ENCODE measurements around the gene HSP90AB1.

Gene HSP90AB1

DNA sequence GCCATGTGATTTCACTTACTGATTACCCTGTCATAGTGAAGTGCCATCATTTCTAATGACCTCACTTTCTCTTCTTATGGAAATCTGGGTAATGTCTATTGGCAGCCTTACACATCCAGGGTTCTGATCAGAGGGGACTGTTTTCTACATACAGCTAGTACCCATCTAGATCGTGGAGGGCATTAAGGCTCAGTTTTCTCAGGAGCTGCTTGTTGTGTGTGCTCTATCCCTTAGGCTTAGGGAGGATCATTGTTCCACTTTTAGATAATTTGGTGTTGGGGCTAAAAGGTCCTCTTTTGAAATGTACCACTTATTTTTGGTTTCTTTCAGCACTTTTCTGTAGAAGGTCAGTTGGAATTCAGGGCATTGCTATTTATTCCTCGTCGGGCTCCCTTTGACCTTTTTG, 3.8 kb downstream of the HSP90AB1 start:
- WGBS (ENCODE audit: insufficient coverage, insufficient read length): no CpG with 5 or more reads among the region's 3 CpGs
- Histone ChIP-seq H3K36me3 (ENCODE audit: control insufficient read depth, insufficient read depth, low read length) (peaks cover 59% of the 10 kb centered on the region), H3K4me1 (ENCODE audit: control insufficient read depth, insufficient read depth, low read length) (no peaks in the 10 kb centered on the region), H3K27me3 (ENCODE audit: control insufficient read depth, insufficient read depth, low read length) (no peaks in the 10 kb centered on the region), H3K4me3 (ENCODE audit: low read length) (no peak overlapping the region), H3K9me3 (ENCODE audit: control insufficient read depth, insufficient read depth, low read length) (no peaks in the 10 kb centered on the region), H3K27ac (ENCODE audit: low read length) (no peak overlapping the region)
- DNase-seq (ENCODE audit: low read depth, low spot score): no peak

GRCh38 chr6:44251576-44252524, 4.9 kb downstream of the HSP90AB1 start:
- no CpG with 5 or more reads among the region's 14 CpGs for WGBS (ENCODE audit: insufficient coverage, insufficient read length)
- Histone ChIP-seq H3K27me3 (ENCODE audit: control insufficient read depth, insufficient read depth, low read length) (no peaks in the 10 kb centered on the region), H3K4me1 (ENCODE audit: control insufficient read depth, insufficient read depth, low read length) (no peaks in the 10 kb centered on the region), H3K36me3 (ENCODE audit: control insufficient read depth, insufficient read depth, low read length) (peaks cover 59% of the 10 kb centered on the region), H3K9me3 (ENCODE audit: control insufficient read depth, insufficient read depth, low read length) (no peaks in the 10 kb centered on the region), H3K4me3 (ENCODE audit: low read length) (no peak overlapping the region), H3K27ac (ENCODE audit: low read length) (no peak overlapping the region)
- no peak for DNase-seq (ENCODE audit: low read depth, low spot score)

- DNase-seq (ENCODE audit: low read depth, low spot score): no peak
- Histone ChIP-seq H3K27ac (ENCODE audit: low read length) (no peak overlapping the region), H3K9me3 (ENCODE audit: control insufficient read depth, insufficient read depth, low read length) (no peaks in the 10 kb centered on the region), H3K4me3 (ENCODE audit: low read length) (no peak overlapping the region), H3K27me3 (ENCODE audit: control insufficient read depth, insufficient read depth, low read length) (no peaks in the 10 kb centered on the region), H3K36me3 (ENCODE audit: control insufficient read depth, insufficient read depth, low read length) (peaks cover 59% of the 10 kb centered on the region), H3K4me1 (ENCODE audit: control insufficient read depth, insufficient read depth, low read length) (no peaks in the 10 kb centered on the region)
- WGBS (ENCODE audit: insufficient coverage, insufficient read length): no CpG with 5 or more reads among the region's 10 CpGs
Observed at GRCh38 chr6:44253307-44254101, 6.6 kb downstream of the HSP90AB1 start.

DNA sequence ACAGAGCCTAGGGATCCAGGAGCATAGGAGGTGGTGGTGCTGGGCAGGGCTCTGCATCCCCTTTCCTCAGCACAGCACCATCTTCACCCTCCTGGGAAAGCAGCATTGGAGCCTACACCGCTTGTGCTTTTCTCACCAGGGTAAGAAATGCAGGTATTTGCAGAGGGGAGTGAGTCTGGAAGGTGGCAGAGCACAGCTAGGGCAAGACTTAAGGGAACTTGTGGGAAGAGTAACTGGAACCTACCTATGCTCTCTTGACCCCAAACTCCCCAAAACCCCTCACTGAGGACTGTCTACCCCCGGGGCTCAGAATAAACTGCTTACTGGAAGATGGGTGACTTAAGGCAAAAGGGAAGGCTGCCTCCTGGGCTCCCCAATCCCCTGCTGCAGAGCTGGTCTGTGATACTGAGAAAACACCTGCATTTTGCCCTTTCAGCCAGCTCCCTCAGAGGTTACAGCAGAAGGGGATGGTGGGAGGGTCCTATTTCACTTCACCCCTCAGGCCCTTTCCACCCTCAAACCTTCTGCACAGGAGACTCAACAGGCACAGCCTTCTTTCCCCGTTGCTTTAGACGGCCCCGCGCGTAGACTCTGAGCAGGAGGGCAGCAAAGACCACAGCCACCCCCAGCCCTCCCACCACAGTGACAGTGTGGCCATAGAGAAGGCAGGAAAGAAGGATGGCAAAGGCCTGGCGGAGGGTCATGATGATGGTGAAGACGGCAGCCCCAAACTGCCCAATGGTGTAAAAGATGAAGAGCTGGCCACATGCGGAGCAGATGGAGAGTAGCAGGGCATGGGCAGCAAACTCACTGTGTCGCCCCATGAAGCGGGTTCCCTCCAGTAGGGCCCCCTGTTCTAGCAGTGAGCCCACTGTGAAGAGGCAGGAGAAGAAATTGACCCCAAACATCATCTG, 7.5 kb downstream of the HSP90AB1 start:
- H3K4me3 ChIP-seq (ENCODE audit: low read length): no peak overlapping the region

GRCh38 chr6:44255105-44255808, 8.4 kb downstream of the HSP90AB1 start:
- H3K27me3 ChIP-seq (ENCODE audit: control insufficient read depth, insufficient read depth, low read length): no peaks in the 10 kb centered on the region
- no peaks in the 10 kb centered on the region for H3K9me3 ChIP-seq (ENCODE audit: control insufficient read depth, insufficient read depth, low read length)
- no peak overlapping the region for H3K4me3 ChIP-seq (ENCODE audit: low read length)
- peaks cover 43% of the 10 kb centered on the region for H3K36me3 ChIP-seq (ENCODE audit: control insufficient read depth, insufficient read depth, low read length)
- WGBS (ENCODE audit: insufficient coverage, insufficient read length): no CpG with 5 or more reads among the region's 16 CpGs
- DNase-seq (ENCODE audit: low read depth, low spot score): no peak
- H3K4me1 ChIP-seq (ENCODE audit: control insufficient read depth, insufficient read depth, low read length): no peaks in the 10 kb centered on the region
- H3K27ac ChIP-seq (ENCODE audit: low read length): no peak overlapping the region

More for the DNA sequence above, 7.5 kb downstream of the HSP90AB1 start:
- Histone ChIP-seq H3K4me1 (ENCODE audit: control insufficient read depth, insufficient read depth, low read length) (no peaks in the 10 kb centered on the region), H3K9me3 (ENCODE audit: control insufficient read depth, insufficient read depth, low read length) (no peaks in the 10 kb centered on the region), H3K27me3 (ENCODE audit: control insufficient read depth, insufficient read depth, low read length) (no peaks in the 10 kb centered on the region), H3K27ac (ENCODE audit: low read length) (no peak overlapping the region), H3K36me3 (ENCODE audit: control insufficient read depth, insufficient read depth, low read length) (peaks cover 51% of the 10 kb centered on the region)
- DNase-seq (ENCODE audit: low read depth, low spot score): no peak
- WGBS (ENCODE audit: insufficient coverage, insufficient read length): no CpG with 5 or more reads among the region's 12 CpGs

DNA sequence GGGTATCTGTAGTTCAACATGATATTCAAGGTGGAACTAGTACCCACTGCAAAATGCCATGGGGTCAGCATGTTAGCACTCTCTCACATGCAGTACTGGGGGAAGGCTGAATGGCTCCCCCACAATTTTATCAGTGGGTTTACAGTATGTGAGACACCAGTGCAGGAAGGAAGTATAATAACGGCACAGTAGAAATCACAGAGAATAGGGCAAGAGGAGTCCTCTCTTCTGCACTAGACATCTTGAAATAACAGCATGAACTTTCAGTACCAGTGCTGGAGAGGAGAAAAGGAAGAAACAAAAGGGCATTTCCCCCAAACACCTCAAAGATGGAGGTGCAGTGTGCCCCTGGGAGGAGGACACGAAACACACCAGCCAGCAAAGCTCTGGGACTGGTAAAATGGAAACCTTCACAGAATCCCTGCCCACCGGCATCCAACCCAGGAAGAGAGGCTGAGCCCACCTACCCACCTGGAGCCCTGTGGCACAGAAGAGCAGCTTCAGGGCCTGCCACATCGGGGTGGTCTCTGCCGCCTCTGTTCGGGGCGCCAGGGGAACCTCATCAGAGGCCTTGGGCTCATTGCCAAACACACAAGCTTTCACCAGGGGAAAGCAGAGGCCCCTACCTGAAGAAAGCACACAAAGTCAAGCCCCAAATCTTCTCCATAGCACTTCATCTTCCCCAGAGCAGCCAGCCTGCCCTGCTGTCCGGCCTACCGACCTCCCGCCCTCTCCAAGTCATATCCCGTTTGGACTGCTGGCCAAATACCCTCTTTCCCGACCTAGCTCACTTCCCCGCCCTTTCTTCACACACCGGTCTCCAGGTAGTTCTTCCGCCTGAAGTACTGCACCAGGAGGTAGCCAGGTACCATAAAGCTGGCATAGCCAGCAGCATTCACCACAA, 9.2 kb downstream of the HSP90AB1 start:
- Histone ChIP-seq H3K36me3 (ENCODE audit: control insufficient read depth, insufficient read depth, low read length) (peaks cover 35% of the 10 kb centered on the region), H3K4me1 (ENCODE audit: control insufficient read depth, insufficient read depth, low read length) (no peaks in the 10 kb centered on the region), H3K27me3 (ENCODE audit: control insufficient read depth, insufficient read depth, low read length) (no peaks in the 10 kb centered on the region), H3K4me3 (ENCODE audit: low read length) (peak overlapping the region; percentile 70), H3K27ac (ENCODE audit: low read length) (no peak overlapping the region), H3K9me3 (ENCODE audit: control insufficient read depth, insufficient read depth, low read length) (no peaks in the 10 kb centered on the region)
- DNase-seq (ENCODE audit: low read depth, low spot score): no peak
- no CpG with 5 or more reads among the region's 15 CpGs for WGBS (ENCODE audit: insufficient coverage, insufficient read length)

DNA sequence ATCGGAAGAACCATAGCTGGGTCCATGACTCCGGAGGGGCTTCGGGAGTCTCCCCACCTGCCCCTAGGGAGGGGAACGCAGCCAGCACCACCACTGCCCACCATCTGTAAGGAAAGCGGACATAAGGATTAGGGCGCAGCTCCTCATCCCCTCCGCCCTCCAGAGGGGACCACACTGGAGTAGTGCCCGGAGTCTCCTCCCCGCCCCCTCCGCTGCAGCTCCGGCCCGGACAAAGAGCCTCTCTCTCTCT, 9.8 kb downstream of the HSP90AB1 start:
- Histone ChIP-seq H3K9me3 (ENCODE audit: control insufficient read depth, insufficient read depth, low read length) (no peaks in the 10 kb centered on the region), H3K27ac (ENCODE audit: low read length) (no peak overlapping the region), H3K4me1 (ENCODE audit: control insufficient read depth, insufficient read depth, low read length) (no peaks in the 10 kb centered on the region), H3K4me3 (ENCODE audit: low read length) (peak overlapping the region; percentile 70), H3K36me3 (ENCODE audit: control insufficient read depth, insufficient read depth, low read length) (peaks cover 31% of the 10 kb centered on the region), H3K27me3 (ENCODE audit: control insufficient read depth, insufficient read depth, low read length) (no peaks in the 10 kb centered on the region)
- DNase-seq (ENCODE audit: low read depth, low spot score): no peak
- no CpG with 5 or more reads among the region's 12 CpGs for whole genome bisulfite sequencing (ENCODE audit: insufficient coverage, insufficient read length)

DNA sequence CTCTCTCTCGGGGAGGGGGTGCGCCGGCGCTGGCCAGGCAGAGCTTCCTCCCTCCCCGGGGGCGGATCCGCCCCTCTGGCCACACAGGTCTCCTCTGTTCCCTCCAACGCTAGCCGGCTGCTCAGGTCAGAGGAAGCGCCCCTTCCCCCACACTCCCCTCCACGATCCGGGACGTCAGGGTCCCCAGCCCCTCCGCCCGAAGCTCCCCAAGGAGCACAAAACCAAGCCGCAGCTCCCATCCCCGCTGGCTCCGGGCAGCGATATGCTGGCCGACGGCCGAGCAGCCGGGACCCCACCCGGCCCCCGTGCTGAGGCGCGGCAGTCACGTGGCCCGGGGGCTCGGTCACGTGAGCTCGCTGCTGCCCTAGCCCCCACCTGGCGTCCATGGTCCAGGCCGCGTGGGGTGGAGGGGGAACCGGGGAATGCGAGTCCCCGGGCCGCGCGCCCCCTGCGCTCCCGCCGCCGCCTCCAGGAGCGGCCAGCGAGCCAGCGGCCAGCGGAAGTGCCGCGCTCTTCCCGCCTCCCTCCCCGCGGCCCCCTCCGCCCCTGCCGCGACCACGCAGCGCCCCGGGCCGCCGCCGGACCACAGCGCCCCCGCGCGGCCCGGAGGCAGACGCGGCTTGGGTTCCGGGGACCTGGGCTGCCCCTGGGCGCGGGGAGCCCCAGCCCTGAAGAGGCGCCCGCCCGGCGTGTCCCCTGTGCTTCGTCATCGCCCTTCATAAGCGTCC, 10.3 kb downstream of the HSP90AB1 start, which contains the start of gene SLC35B2:
Gene SLC35B2 (minus strand): TSS at position 504 of the 728 bp plus-strand sequence. CDS start 118 bp downstream, at position 386.
- H3K36me3 ChIP-seq (ENCODE audit: control insufficient read depth, insufficient read depth, low read length): peaks cover 26% of the 10 kb centered on the region
- H3K9me3 ChIP-seq (ENCODE audit: control insufficient read depth, insufficient read depth, low read length): no peaks in the 10 kb centered on the region
- WGBS (ENCODE audit: insufficient coverage, insufficient read length): no CpG with 5 or more reads among the region's 80 CpGs
- no peaks in the 10 kb centered on the region for H3K4me1 ChIP-seq (ENCODE audit: control insufficient read depth, insufficient read depth, low read length)
- DNase-seq (ENCODE audit: low read depth, low spot score): no peak
- no peaks in the 10 kb centered on the region for H3K27me3 ChIP-seq (ENCODE audit: control insufficient read depth, insufficient read depth, low read length)
- H3K4me3 ChIP-seq (ENCODE audit: low read length): peak within 1 kb of the TSS; percentile 70
- H3K27ac ChIP-seq (ENCODE audit: low read length): no peak within 1 kb of the TSS
